SJSA1 (cell line): ENCODE measurements around the gene STYXL2. TPM values are rescaled to one million over a fixed set of nuclear protein-coding genes. Genes with fewer than 3 reads are reported as not detected.

ENCODE experiments used
- DNase-seq, 2 experiments: peaks; one replicate each; pipeline ENCODE4 v3.0.0-alpha.2; 2015 to 2020; ENCODE audit warnings: low spot score in 2 of 2, low read depth in 1 of 2
- H3K27ac ChIP-seq: fragments of 250-450 bp; sonication (Bioruptor Pico); 2 replicates; pipeline ENCODE4 v1.5.1; 2020; ENCODE audit warnings: mild to moderate bottlenecking, moderate library complexity
- H3K27me3 ChIP-seq: fragments of 250-450 bp; sonication (Bioruptor Pico); replicated peaks from 2 replicates; pipeline ENCODE4 v1.5.1; 2020; ENCODE audit warnings: mild to moderate bottlenecking, moderate library complexity
- H3K36me3 ChIP-seq: fragments of 250-450 bp; sonication (Bioruptor Pico); 2 replicates; pipeline ENCODE4 v1.5.1; 2020; ENCODE audit warnings: mild to moderate bottlenecking
- H3K4me1 ChIP-seq: fragments of 250-450 bp; sonication (Bioruptor Pico); replicated peaks from 2 replicates; pipeline ENCODE4 v1.6.1; 2021; ENCODE audit warnings: mild to moderate bottlenecking
- H3K4me3 ChIP-seq: fragments of 250-450 bp; sonication (Bioruptor Pico); 2 replicates; pipeline ENCODE4 v1.5.1; 2020; ENCODE audit warnings: mild to moderate bottlenecking
- H3K9me3 ChIP-seq: fragments of 250-450 bp; sonication (Bioruptor Pico); replicated peaks from 2 replicates; pipeline ENCODE4 v1.5.1; 2020; ENCODE audit warnings: mild to moderate bottlenecking
- total RNA-seq: library from RNA; depleted of rRNA; stranded (reverse); fragments of >200 nt; shearing (Covaris generic); gene quantifications from 2 replicates; pipeline ENCODE4 v1.2.3, GENCODE V29; 2014

The STYXL2 gene
- total RNA-seq, 1 experiment from 2014 or later: not detected

DNA sequence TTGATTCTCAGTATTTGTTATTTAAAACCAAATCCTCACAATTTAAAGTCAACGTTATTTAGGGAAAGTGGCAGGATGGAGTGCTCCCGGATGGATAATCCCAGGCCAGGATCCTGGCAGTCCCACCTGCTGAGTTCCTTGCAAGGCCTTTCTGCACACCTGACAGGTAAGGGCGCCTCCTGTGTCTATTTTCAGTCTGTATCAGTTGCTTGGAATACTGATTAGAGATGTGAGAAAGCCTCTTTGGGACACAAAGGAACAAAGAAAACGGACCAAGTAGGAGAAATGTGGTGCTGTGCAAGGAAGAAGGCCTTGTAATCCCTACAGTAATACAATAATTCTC, 12.2 kb downstream of the STYXL2 start:
- H3K27me3 ChIP-seq: peaks cover 3% of the 10 kb centered on the region; the same call in 1 of the 2 replicates
- H3K9me3 ChIP-seq: no peaks in the 10 kb centered on the region
- no peak for DNase-seq

DNA sequence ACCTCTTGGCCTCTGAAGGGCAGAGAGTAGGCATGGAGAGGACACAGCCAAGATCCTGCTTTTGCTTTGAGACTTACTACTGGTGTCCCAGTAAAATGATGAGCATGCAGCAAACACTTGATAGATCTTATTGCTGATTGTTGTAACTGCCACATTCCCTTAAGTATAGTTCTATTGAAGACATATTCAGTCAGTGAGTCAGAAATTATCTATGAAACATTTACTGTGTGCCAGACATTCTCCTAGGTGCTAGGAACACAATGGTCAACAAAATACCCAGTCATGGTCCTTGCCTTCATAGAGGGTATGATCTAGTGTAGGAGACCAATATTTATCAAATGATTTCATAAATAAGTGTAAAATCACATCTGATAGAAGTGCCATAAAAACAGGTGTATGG, 13.6 kb downstream of the STYXL2 start:
- Histone ChIP-seq H3K4me3 (no peak overlapping the region), H3K4me1 (no peaks in the 10 kb centered on the region), H3K27me3 (peaks cover 3% of the 10 kb centered on the region; the same call in 1 of the 2 replicates), H3K27ac (no peak overlapping the region), H3K9me3 (no peaks in the 10 kb centered on the region), H3K36me3 (no peaks in the 10 kb centered on the region)
- DNase-seq: no peak

More for the DNA sequence above, 12.2 kb downstream of the STYXL2 start:
- Histone ChIP-seq H3K4me3 (no peak overlapping the region), H3K27ac (no peak overlapping the region), H3K36me3 (no peaks in the 10 kb centered on the region), H3K4me1 (no peaks in the 10 kb centered on the region)

GRCh38 chr1:167109125-167109524, 15.2 kb downstream of the STYXL2 start:
- H3K4me3 ChIP-seq: no peak overlapping the region
- DNase-seq: no peak
- no peak overlapping the region for H3K27ac ChIP-seq
- no peaks in the 10 kb centered on the region for H3K36me3 ChIP-seq
- no peaks in the 10 kb centered on the region for H3K4me1 ChIP-seq
- no peaks in the 10 kb centered on the region for H3K9me3 ChIP-seq
- no peaks in the 10 kb centered on the region; the same call in 1 of the 2 replicates for H3K27me3 ChIP-seq

DNA sequence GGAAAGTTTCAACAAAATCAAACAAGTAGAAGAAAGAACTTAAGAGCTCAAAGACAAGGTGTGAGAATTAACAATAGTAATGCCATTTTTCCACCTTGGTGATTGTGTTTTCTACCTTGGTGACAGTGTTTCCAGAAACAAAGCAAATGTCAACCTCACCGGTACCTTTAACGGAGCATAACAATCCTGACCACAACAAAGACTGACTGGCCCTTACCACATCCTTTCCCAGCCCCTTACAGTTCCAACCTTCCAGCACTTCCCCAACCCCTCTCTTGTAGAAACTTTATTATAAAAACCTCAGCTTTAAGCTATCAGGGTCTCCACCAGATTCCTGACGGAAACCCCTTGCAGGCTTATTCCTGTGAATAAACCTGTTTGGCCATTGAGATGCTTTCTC, 16.7 kb downstream of the STYXL2 start:
- no peaks in the 10 kb centered on the region for H3K4me1 ChIP-seq
- no peak overlapping the region for H3K4me3 ChIP-seq
- no peaks in the 10 kb centered on the region for H3K9me3 ChIP-seq
- H3K36me3 ChIP-seq: no peaks in the 10 kb centered on the region
- no peak for DNase-seq
- H3K27me3 ChIP-seq: peaks cover 7% of the 10 kb centered on the region
- no peak overlapping the region for H3K27ac ChIP-seq

DNA sequence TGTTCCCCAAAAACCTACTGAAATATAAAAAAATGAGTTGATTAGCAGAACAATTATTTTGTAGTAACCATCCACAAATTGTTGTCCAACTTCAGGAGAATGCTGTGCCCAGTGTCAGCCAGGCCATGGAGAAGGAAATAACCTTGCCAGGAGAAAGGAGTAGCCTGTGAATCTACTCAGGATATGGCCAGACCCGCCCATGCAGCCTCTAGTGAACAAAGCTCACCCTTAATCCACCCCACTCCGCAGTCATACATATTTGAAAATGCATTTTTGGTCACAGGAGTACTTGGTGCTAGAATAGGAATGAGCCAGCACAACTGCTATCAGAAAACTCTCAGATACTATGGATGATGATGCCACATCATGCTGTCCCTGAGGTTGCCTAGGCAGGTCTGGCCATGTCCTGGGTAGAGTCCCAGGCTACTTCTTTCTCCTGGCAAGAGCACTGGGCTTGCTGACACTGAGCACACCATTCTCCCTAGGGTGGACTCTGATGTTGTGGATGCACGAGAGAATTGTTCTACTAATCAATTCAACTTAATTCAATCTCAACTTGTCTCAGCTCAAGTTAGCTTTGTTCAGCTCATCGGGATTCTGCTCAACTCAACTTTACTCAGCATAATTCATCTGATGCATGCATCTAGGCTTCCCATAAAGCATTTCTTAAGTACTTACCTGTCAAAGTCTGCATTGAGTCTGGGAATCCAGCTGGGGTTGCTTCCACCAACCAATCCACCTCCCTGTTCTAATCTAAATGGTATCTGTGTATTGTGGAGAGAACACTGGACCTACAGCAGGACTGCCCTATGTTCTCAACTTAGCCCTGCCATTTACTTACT, 18.2 kb downstream of the STYXL2 start:
- Histone ChIP-seq H3K4me1 (no peaks in the 10 kb centered on the region), H3K27me3 (peaks cover 7% of the 10 kb centered on the region), H3K36me3 (no peaks in the 10 kb centered on the region), H3K9me3 (no peaks in the 10 kb centered on the region), H3K27ac (no peak overlapping the region), H3K4me3 (no peak overlapping the region)
- DNase-seq: no peak

GRCh38 chr1:167114725-167115124, 20.9 kb downstream of the STYXL2 start:
- Histone ChIP-seq H3K27ac (no peak overlapping the region), H3K4me1 (no peaks in the 10 kb centered on the region), H3K27me3 (peaks cover 7% of the 10 kb centered on the region), H3K4me3 (no peak overlapping the region), H3K9me3 (no peaks in the 10 kb centered on the region), H3K36me3 (no peaks in the 10 kb centered on the region)
- no peak for DNase-seq

DNA sequence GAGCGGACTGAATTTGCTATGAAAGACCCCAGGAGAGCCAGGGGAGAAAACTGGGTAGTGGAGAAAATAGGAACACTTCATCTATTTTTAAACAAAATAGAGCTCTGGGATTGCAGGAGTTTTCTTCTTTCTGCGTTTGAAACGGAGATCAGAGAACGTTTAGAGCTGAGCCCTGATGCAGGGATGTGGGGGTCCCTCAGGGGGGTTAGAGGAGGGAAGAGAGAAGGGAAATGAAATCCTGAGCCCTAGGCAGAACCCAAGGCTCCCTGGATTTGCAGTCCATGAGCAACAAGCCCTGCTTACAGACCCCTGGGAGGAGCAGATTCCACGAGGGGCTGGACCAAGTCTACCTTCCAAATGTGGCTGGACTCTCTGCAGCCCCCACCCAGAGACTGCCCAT, 21.8 kb downstream of the STYXL2 start:
- no peaks in the 10 kb centered on the region for H3K36me3 ChIP-seq
- no peaks in the 10 kb centered on the region for H3K4me1 ChIP-seq
- DNase-seq: no peak
- no peak overlapping the region for H3K27ac ChIP-seq
- no peak overlapping the region for H3K4me3 ChIP-seq
- H3K9me3 ChIP-seq: no peaks in the 10 kb centered on the region
- peaks cover 7% of the 10 kb centered on the region for H3K27me3 ChIP-seq

DNA sequence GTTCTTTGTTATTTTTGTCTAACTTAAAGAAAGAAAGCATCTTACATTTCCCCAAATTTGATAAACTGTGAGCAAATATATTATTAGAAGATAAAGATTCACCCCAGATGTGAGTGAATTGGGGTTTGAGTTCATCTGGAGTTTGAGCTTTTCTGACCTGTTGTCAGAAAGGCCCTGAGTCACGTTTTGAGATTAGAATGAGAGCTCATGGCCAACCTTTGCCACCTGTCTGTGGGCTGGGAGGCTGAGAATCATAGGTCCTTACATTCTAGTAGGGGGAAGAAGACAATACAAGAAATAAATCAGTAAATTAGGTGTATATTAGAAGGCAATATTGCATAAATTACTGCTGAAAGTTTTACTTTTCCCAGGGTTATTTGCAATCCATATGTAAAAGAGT, 22.3 kb downstream of the STYXL2 start:
- Histone ChIP-seq H3K36me3 (no peaks in the 10 kb centered on the region), H3K4me3 (no peak overlapping the region)

GRCh38 chr1:167117225-167117624, 23.4 kb downstream of the STYXL2 start:
- 0 out of 2 replicates have a peak, but pooled peaks cover 3% of the 10 kb centered on the region for H3K4me1 ChIP-seq
- DNase-seq: no peak
- H3K27me3 ChIP-seq: peaks cover 11% of the 10 kb centered on the region
- H3K9me3 ChIP-seq: no peaks in the 10 kb centered on the region
- no peak overlapping the region for H3K4me3 ChIP-seq
- no peaks in the 10 kb centered on the region for H3K36me3 ChIP-seq
- no peak overlapping the region for H3K27ac ChIP-seq

More for the DNA sequence above, 22.3 kb downstream of the STYXL2 start:
- H3K27ac ChIP-seq: no peak overlapping the region
- DNase-seq: no peak
- H3K27me3 ChIP-seq: peaks cover 7% of the 10 kb centered on the region
- no peaks in the 10 kb centered on the region for H3K4me1 ChIP-seq
- no peaks in the 10 kb centered on the region for H3K9me3 ChIP-seq

DNA sequence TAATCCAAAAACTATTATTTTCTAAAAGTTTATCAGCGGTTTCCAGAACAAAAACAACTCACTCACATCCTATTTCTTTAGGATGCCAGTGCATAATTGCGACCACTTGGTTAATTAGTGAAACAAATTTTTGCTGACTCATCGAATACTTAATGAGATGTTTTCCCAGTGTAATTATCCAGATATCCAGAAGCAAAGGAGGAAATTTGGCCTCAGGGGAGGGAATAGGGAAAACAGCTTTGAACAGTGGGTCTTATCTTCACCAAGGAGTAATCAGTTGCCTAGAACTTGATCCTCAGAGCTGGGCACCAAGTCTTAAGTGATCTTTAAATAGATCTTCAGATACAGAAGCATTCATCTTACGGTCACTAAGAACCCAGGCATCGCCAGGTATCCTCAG, 24.3 kb downstream of the STYXL2 start:
- no peak for DNase-seq
- H3K4me1 ChIP-seq: 0 out of 2 replicates have a peak, but pooled peaks cover 3% of the 10 kb centered on the region
- peaks cover 11% of the 10 kb centered on the region for H3K27me3 ChIP-seq
- no peak overlapping the region for H3K4me3 ChIP-seq
- H3K36me3 ChIP-seq: no peaks in the 10 kb centered on the region
- H3K9me3 ChIP-seq: no peaks in the 10 kb centered on the region
- H3K27ac ChIP-seq: no peak overlapping the region

- Histone ChIP-seq H3K27ac (no peak overlapping the region), H3K9me3 (no peaks in the 10 kb centered on the region), H3K27me3 (peaks cover 13% of the 10 kb centered on the region), H3K4me3 (no peak overlapping the region), H3K36me3 (no peaks in the 10 kb centered on the region), H3K4me1 (0 out of 2 replicates have a peak, but pooled peaks cover 3% of the 10 kb centered on the region)
- no peak for DNase-seq
Observed at GRCh38 chr1:167119696-167120095, 25.8 kb downstream of the STYXL2 start.

DNA sequence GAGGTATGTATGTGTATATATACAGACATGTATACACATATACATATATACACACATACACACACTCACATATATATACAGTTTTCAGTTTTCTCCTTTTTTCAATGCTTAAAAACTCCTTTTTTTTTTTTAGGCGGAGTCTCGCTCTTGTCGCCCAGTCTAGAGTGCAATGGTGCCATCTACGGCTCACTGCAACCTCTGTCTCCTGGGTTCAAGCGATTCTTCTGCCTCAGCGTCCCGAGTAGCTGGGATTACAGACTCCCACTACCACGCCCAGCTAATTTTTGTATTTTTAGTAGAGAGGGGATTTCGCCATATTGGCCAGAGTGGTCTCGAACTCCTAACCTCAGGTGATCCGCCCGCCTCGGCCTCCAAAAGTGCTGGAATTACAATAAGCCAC, 27.0 kb downstream of the STYXL2 start:
- Histone ChIP-seq H3K27me3 (peaks cover 8% of the 10 kb centered on the region), H3K36me3 (no peaks in the 10 kb centered on the region), H3K4me3 (no peak overlapping the region), H3K9me3 (no peaks in the 10 kb centered on the region), H3K4me1 (0 out of 2 replicates have a peak, but pooled peaks cover 3% of the 10 kb centered on the region), H3K27ac (no peak overlapping the region)
- DNase-seq: no peak

DNA sequence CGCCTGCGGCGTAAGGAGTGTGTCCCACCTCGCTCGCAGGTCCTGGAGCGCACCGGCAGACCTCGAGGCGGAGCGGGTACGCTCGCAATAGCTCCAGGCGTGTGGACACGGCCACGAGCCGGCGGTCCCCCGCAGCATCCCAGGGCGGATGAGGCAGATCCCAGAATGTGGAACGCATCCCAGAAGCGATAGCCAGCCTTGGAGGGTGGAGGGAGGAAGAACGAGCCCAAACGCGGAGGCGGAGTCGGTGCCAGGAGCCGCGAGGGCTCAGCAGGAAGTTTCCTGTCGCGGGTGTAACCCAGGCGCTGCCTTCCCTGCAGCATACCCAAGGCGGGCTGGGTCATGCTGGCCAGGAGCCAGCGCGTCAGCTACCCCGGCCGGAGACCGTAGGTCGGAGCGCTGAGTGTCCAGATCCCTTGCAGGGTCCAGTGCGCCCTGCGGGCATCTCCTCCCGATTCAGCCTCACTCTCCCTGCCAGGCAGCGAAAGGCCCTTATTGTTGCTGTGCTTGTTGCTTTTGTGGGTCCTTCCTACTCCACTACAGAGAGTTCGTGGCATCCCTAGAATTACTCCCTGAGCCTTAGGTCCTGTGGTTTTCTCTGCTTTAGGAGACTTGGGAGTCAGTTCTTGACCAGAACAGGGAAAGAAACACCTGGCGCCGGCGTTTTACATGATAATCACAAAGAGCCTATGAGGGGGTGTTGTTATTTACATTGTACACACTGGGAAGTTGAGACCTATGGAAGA, 27.7 kb downstream of the STYXL2 start:
- DNase-seq: no peak
- Histone ChIP-seq H3K4me1 (0 out of 2 replicates have a peak, but pooled peaks cover 3% of the 10 kb centered on the region), H3K9me3 (no peaks in the 10 kb centered on the region), H3K4me3 (no peak overlapping the region), H3K27ac (no peak overlapping the region), H3K36me3 (no peaks in the 10 kb centered on the region), H3K27me3 (peaks cover 8% of the 10 kb centered on the region)

DNA sequence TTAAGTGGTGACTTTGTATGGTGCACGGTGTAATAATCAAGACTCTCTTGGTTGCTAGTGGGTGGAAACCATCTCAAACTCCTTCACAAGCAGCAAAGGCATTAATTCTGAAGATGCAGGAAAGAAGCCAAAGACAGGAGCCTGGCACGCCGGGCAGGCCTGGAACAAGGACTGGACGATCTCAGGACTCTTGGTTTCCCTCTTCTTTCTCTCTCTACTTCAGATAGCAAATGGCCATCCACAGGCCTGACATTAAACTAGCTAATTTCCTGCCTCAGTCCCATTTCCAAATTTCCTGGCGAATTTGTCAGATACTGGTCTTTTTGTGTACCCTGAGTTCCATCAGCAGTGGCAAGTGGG, 28.2 kb downstream of the STYXL2 start:
- Histone ChIP-seq H3K4me3 (no peak overlapping the region), H3K9me3 (no peaks in the 10 kb centered on the region), H3K27me3 (peaks cover 8% of the 10 kb centered on the region), H3K36me3 (no peaks in the 10 kb centered on the region), H3K27ac (no peak overlapping the region), H3K4me1 (0 out of 2 replicates have a peak, but pooled peaks cover 3% of the 10 kb centered on the region)
- DNase-seq: no peak
